Stimulated activated CD8-positive, alpha-beta memory T cell treated with anti-CD3 and anti-CD28 coated beads, Interleukin-4, amount 100 ng/mL, for 4 hours (primary cell): Measurements from ENCODE around the gene PLEKHG2.

Source experiments
- DNase-seq, 2 donors: peaks; one replicate each; pipeline ENCODE4 v3.0.0-alpha.2; 2020; ENCODE audit warnings: low read depth in 2 of 2, low spot score in 1 of 2

The PLEKHG2 gene

DNA sequence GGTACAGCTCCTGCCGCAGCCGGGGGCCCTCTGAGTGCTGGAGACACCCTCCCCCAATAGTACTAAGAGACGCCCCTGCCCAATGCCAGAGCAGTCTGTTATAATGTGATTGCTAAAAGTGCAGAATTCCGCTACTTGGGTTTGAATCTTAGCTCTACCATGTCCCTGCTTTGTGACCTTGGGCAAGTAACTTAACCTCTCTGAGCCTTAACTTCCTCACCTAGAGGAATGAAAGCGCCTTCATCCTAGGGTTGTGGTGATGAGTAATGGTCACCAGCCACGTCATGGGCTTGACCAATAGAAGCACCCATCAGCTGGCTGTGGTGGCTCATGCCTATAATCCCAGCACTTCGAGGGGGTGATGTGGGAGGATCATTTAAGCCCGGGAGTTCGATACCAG, 6.5 kb downstream of the PLEKHG2 start:
- DNase-seq = no peak

DNA sequence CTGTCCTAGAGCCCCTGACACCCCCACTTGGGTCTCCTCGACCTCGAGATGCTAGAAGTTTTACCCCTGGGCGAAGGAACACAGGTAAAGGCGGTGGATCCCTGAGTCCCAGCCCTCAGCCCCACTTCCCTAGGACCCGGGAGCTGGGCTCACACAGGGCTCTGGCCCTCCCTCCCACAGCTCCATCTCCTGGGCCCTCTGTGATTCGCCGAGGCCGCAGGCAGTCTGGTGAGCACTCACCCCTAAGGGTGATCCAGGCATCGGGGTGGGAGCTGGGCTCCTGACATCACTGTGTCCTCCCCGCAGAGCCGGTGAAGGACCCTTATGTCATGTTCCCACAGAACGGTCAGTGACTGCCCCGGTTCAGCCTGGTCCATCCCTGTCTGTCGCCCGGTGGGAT, 8.3 kb downstream of the PLEKHG2 start:
- no peak for DNase-seq

DNA sequence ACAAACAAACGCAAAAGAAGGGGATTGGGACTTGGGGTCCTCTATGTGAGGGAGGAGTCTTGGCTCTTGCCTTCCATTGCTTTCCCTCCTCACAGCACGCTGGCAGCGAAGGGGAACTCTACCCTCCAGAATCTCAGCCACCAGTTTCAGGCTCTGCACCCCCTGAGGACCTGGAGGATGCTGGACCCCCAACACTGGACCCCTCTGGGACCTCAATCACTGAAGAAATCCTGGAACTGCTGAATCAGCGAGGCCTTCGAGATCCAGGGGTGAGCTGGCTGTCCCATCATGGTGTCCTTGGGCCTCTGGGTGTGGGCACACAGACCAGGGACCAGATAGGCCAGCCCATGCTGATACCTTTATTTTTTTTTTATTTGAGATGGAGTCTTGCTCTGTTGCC, 9.6 kb downstream of the PLEKHG2 start:
- DNase-seq = no peak

DNA sequence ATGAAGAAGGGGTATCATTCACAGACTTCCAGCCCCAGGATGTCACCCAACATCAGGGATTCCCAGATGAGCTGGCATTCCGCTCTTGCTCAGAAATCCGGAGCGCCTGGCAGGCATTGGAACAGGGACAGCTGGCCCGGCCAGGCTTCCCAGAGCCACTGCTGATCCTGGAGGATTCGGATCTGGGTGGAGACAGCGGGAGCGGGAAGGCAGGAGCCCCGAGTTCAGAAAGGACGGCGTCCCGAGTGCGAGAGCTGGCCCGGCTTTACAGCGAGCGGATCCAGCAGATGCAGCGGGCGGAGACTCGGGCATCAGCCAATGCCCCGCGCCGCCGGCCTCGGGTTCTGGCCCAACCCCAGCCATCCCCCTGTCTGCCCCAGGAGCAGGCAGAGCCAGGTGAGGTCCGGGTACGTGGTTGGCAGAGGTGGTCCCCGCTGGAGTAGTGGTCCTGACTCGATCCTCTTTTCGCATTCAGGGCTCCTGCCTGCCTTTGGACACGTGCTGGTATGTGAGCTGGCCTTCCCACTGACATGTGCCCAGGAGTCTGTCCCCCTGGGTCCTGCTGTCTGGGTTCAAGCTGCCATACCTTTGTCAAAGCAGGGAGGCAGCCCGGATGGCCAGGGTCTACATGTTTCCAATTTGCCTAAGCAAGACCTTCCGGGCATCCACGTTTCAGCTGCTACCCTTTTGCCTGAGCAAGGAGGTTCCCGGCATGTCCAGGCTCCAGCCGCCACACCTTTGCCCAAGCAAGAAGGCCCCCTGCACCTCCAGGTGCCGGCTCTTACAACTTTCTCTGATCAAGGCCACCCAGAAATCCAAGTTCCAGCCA, 11.0 kb downstream of the PLEKHG2 start:
- DNase-seq = no peak

DNA sequence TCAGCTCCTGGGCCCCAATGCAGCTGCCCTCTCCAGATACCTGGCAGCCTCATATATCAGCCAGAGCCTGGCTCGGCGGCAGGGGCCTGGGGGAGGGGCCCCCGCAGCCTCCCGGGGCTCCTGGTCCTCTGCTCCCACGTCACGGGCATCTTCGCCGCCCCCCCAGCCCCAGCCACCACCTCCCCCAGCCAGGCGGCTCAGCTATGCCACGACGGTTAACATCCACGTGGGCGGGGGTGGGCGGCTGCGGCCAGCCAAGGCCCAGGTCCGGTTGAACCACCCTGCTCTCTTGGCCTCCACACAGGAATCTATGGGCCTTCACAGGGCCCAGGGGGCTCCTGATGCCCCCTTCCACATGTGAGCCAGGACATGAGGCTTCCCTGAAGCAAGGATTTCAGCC, 12.5 kb downstream of the PLEKHG2 start:
- DNase-seq = no peak

DNA sequence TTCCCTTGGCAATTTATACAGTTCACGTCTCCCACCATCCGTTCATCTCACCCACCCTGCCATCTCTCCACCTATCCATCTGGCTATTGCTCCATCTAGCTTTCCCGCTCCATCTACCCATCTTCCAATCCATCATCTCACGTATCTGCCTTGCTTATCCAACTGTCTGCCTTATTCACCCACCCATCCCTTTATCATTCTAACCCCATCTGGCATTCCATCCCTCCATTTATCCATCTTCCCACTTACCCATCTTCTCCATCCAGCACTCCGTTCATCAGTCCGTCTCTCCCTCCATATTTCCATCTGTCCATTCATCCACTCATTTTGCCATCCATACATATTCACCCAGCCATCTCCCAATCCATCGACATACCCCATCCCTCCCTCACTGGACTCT, 13.3 kb downstream of the PLEKHG2 start:
- no peak for DNase-seq

DNA sequence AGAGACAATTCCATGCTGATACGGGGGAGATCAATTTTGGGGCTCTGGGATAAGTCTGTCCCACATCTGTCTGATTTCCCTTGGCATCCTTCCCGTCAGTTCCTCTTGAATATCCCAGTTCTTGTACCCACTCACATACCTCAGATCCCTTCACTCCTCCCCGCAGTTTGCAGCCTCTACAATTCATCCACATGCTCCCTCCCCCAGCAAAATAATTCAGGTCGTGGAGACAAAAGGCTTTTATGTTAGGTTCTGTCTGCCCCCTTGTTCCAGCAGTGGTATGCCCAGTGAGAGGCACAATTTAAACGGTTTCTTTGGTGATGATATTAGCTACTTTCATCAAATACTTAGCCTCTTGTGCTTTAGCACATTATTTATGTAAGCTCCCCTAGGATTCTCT, 13.7 kb downstream of the PLEKHG2 start:
- DNase-seq = no peak

DNA sequence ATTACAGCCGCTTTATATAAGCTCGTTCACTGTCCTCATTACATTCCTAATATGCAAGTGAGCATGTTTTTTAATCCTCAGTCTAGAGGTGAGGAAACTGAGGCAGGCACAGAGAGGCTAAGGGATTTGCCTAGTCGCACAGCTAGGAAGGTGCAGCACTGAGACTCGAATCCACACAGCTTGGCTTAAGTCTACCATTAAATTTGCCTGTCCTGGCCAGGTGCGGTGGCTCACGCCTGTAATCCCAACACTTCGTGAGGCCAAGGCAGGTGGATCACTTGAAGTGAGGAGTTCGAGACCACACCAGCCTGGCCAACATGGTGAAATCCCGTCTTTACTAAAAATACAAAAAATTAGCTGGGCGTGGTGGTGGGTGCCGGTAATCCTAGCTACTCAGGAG, 15.2 kb downstream of the PLEKHG2 start:
- DNase-seq = no peak

DNA sequence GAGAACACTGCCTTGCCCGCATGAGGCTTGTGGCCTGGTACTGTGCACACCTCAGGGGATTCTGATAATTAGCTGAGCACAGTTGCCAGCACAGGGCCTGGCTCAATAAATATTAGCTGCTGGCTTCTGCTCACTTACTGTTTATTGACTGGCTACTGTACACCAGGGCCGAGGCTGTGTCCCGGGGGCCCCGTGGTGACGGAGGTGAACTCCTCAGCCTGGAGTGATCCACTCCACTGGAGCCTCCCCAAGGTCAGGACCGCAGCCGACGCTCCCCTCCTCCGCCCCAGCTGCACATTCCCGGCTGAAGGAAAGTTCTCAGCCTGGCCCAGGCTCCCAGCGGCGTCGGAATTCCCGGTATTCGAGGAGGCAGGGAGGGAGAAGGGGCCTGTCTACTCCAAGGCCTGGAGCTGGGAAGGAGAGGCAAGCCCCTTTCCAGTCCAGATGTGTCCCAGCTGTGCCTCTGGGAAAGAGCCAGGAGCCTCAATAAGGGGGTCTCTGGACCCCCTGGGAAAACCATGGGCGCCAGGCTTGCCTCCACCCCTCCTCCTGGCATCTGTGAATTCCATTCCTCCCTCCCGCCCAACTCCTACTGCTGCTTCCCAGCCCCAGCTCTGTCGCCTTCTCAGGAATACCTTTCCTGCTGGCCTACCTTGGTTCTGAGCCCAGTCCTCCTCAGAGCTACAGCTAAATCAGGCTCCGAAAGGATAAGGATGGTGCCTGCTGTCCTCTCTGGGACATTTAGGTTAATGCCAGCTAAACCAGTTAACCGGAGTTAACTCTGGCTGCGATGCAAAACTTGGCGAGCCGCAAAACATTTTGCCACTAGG, 16.0 kb downstream of the PLEKHG2 start:
- no peak for DNase-seq

DNA sequence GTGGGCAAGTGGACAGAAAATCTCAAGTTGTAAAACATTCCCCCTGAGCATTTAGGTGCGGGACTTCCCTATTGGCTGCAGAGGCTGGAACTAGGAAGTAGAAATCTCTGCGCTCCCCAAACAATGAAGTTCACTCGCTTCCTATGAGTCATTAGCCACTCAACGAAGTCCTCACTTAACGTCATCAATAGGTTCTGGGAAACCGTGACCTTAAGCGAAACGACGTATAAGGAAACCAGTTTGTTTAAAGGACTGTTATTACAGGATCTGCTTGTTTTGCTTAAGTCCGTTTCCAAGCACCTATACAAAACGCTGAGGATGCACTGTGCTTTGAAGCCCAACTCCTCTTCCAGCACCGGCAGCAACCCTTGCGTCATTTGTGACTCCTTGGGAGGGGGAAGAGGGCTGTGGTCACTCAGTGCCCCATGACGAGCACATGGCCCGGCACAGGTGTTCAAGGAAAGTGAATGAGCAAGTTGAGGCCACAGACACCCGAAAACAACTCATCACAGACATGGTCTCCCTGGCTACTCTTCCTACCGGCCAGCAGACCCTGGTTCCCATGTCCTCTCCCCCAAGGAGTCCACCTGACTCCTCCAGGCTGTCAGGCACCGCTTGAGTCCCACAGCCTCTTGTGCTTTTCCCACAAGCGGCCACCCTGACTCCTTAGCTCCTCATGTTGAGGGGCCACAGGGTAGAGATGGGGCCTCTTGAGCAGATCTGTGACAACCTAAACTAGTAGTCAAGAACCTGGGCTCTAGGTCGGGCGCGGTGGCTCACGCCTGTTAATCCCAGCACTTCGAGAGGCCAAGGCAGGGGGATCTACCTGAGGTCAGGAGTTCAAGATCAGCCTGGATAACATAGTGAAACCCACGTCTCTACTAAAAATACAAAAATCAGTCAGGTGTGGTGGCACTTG, 18.5 kb downstream of the PLEKHG2 start:
- no peak for DNase-seq

DNA sequence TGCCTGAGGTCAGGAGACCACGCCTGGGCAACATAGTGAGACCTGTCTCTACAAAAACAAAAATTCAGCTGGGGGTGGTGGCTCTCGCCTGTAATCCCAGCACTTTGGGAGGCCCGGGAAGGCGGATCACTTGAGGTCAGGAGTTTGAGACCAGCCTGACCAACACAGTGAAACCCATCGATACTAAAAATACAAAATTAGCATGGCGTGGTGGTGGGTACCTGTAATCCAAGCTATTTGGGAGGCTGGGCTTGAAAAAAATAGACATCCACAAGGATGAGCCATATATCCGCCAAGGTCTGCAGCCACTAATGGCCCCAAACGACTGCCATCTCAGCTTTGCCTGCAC, 20.2 kb downstream of the PLEKHG2 start:
- DNase-seq = no peak

DNA sequence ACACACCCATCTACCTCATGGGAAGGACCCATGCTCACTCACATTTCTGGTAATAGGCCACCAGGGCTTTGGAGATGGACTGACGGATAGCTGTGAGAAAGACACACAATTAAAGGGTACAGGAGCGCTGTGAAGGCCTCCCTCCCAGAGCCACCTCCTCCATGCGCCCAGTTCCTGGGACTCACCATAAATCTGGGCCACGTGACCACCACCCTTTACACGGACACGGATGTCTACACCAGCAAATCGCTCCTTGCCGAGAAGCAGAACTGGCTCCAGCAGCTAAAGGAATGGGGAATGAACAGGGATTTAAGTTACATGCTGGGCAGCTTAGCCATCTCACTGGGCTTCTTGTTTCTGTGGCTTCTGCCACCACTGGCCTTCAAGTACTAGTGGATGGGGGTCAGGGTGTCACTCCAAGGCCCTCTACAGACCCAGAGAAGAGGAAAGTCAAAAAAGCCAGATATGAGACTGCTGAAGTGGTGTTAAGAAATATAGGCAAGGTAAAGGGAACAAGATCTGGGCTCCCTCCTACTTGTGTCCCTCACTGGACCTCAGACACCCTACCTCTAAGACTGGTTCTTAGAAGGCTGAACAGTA, 21.1 kb downstream of the PLEKHG2 start:
- DNase-seq = no peak

DNA sequence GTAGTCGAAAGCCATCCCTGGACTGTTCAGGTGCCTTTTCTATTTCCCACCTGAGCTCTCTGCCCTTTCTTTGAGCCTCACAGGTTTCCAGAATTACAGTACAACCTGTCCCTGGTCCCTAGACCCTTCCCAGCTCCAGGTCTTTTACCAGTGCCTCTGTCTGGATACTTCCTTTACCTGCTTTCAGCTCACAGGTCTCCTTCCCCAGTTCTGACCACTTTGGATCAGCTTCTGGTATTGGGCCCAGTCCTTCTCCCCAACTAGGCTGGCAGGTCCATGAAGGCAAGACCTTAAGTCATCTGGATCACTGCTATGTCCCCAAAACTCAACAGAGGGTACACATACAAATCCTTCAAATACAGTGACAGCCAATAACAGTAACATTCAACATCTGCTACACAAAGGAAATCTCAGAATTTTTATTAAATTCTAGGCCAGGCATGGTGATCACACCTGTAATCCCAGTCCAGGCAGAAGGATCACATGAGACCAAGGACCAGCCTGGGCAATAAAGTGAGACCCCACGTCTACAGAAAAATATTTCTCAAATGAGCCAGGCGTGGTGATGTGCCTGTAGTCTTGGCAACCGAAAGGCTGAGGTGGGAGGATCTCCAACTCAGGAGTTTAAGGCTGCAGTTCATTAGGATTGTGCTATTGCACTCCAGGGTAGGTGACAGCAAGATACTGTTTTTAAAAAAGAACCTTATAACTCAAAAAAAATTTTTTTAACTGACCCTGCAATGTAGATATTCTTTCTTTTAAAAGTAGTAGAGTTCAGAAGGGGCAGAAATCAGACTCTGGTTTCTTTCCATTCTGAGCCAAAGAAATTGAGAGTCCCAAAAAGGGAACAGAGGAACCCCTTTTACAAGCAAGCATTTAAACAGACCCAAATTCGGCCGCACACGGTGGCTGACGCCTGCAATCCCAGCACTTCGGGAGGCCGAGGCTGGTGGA, 21.9 kb downstream of the PLEKHG2 start:
- DNase-seq = no peak

DNA sequence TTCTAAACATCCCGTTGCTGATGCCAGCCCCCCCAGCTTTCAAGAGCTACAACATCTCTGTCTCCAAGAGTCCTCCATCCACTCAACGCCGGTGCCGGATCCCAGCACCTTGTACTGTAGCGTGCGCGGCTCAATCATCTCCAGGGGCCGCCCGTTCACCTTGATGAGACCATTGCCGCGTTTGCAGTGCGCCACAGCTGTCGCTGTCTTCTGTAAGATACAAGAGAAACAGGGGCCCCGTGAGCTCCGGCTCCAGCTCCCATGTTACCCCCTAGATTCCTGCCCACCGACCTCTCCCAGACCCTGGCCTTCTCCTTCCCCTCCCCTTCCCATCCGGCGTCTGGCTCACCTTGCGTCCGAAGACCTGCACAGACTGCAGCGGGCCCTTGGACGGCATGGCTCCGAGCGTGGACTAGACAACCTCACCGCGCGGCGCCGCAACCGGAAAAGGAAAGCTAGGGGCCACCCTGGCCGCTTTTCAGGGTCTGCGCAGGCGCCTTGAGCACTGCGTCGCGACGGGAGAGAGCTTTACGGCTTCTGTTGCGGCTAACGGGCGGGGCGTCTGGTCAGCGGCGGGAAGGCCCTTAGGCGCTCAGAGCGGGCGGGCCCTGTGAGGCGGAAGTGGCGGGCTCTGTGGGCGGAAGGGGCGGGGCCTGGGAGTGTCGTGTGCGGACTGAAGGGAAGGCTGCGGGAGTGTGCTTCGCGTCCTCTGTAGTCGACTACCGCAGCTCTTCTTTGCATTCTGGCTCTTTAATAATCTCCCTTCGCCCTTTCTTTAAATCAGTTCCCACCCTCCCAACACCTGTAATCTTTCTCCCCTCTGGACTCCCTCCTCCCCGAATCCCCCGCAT, 23.3 kb downstream of the PLEKHG2 start, which contains the start of gene RPS16:
Gene RPS16, minus strand, starts transcription at position 451 of the 851 bp plus-strand sequence. Its CDS starts 54 bp downstream, at position 397.
- peak; percentile 98 to 99 for DNase-seq

DNA sequence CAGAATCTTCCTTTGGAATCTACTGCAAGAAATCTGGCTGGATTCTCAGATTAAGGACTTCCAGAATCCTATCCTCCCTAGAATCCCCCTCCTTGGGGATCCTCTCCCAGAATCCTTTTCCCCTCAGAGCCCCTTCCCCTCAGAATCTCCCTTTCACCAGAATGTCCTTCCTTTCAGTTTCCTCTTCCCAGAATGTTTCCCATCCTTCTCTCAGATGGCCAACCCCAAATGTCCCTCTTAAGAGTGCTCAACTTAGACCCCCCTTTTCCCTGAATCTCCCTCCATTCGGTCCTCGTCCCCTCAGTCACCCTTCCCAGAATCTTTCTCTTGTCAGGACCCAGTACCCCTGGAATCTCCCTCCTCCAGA, 23.9 kb downstream of the PLEKHG2 start:
- no peak for DNase-seq

DNA sequence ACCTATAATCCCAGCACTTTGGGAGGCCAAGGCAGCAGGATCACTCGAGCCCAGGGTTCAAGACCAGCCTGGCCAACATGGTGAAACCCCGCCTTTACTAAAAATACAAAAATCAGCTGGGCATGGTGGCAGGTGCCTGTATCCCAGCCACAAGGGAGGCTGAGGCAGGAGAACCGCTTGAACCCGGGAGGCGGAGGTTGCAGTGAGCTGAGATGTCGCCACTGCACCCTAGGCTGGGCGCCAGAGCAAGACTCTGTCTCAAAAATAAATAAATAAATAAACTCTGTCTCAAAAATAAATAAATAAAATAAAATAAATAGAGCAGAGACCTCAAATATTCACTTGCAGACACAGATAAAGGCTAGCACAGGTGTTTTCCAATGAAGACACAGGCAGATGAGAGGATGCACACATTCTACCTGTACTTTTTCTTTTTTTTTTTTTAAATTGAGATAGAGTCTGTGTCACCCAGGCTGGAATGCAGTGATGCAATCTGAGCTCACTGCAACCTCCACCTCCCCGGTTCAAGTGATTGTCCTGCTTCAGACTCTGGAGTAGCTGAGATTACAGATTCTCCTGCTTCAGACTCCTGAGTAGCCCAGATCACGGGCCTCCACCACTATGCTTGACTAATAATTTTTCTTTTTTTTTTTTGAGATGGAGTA, 25.9 kb downstream of the PLEKHG2 start:
- no peak for DNase-seq

DNA sequence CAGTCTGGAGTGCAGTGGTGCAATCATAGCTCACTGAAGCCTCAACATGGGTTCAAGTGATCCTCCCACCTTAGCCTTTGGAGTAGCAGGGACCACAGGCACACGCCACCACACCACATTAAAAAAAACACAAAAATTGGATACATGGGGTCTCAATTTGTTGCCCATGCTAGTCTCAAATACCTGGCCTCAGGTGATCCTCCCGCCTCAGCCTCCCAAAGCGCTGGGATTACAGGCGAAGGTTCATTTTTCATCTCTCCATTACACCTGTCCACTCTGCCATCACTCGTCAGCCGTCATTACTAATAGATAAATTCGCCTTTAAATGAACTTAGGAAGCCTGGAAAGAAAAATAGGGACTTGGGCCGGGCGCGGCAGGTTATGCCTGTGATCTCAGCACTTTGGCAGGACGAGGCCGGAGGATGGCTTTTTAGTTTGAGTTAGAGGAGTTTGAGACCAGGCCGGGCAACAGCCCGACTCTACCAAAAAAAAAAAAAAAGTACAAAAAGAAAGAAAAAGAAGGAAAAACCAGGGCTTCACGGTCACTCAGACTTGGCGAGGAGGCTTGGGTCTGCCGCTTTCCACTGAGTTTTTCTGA, 32.2 kb downstream of the PLEKHG2 start:
- DNase-seq = no peak
